DMS114 treated with DMSO at 0.1 percent for 48 hours (cell line): Measurements from ENCODE around the gene LRRC51.
A peak's percentile ranks its signal among the peaks of the same experiment; 100 is the strongest.

Source experiments
- DNase-seq: peaks from one replicate; lab custom pipeline; 2025; ENCODE audit not compliant: unreplicated experiment; lab: John Stamatoyannopoulos, UW

Gene LRRC51, protein sequence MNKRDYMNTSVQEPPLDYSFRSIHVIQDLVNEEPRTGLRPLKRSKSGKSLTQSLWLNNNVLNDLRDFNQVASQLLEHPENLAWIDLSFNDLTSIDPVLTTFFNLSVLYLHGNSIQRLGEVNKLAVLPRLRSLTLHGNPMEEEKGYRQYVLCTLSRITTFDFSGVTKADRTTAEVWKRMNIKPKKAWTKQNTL

DNA sequence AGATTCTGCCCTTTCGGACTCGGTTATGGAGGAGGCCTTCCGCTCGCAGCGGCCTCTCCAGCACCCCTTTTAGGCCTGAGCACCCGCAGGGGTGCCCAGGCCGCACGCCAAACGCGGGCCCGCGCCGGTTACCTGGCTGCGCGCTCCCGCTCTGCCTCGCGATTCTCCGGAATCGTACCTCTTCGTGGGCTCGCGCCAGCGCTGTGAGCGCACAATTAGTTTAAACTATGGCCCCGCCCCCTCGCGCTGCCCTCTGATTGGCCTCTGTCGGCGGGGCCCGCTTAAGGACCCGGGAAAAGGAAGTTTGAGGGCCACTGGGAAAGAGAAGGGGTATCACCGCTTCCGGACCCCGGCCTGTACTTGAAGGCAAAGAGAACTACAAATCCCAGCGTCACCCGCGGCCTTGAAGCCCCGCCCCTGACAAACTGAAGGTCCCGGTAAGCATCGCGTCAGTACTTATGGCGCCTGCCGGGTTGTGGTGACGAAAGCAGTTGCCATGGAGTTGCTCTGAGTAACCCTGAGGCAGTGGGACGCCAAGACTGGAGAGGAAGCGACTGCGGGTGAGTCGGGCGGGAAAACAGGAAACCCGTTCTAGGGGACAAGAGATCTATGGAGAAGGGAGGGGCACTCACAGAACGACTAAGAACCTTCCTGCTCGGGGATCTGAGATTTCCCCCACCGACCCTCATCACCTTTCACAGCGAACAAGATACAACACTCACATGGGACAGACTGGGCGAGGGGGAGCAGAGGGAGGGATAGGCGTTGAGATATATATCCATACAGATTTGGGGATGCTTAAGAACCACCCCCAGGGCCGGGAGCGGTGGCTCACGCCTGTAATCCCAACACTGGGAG, at the start of gene LRRC51, which contains the start of gene NUMA1:
LRRC51 (plus strand) TSS at position 525 of the 858 bp plus-strand sequence. CDS start 8,234 bp downstream, outside the sequence.
NUMA1 (minus strand) TSS at position 217 of the 858 bp plus-strand sequence. CDS start 44,599 bp downstream, outside the sequence.
- peak; percentile 94 for DNase-seq

GRCh38 chr11:72036687-72037086, 44.0 kb upstream of the LRRC51 start:
- DNase-seq, result no peak

GRCh38 chr11:72037554-72038311, 42.9 kb upstream of the LRRC51 start:
- no peak for DNase-seq

- DNase-seq, result no peak
Measured at GRCh38 chr11:72038491-72038890, 42.2 kb upstream of the LRRC51 start.

- DNase-seq, result no peak
Measured at GRCh38 chr11:72039031-72039855, 41.4 kb upstream of the LRRC51 start.

GRCh38 chr11:72039856-72040401, 40.7 kb upstream of the LRRC51 start:
- no peak for DNase-seq

- peak; percentile 48 for DNase-seq
Measured at GRCh38 chr11:72040491-72041363, 39.9 kb upstream of the LRRC51 start.

DNA sequence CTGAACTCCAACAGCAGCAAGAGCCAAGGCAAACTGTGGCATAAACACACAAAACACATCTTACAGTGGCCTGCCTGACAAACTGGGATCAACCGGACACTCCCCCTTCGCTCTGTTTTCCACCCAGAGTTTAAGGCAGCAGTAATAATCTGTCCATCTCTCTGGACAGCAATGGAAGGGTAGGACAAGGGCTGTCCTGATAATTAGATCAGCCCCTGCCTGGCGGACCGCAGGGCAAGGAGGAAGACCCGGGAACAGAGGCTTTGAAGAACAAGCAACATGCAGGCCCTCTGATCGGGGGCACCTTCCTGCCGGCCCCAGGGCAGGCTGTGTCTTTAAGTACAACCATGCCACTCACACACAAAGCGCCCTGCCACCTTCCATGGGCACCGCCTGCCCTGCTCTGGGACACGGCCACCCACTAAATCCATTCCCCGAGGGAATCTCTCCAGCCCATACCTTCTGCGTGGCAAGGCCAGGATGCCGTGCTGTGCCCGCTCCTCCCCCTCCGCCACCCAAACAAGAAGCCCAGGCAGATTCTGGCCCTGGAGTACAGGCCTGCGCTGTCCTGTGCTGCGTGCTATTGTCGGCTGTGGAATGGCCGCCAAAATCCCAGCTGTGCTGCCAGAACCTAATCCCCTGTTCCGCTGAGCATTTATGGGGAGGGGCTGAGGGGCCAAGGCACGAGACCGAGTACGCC, 39.1 kb upstream of the LRRC51 start:
- DNase-seq, result peak; percentile 14

GRCh38 chr11:72042064-72042745, 38.4 kb upstream of the LRRC51 start:
- DNase-seq, result no peak

DNA sequence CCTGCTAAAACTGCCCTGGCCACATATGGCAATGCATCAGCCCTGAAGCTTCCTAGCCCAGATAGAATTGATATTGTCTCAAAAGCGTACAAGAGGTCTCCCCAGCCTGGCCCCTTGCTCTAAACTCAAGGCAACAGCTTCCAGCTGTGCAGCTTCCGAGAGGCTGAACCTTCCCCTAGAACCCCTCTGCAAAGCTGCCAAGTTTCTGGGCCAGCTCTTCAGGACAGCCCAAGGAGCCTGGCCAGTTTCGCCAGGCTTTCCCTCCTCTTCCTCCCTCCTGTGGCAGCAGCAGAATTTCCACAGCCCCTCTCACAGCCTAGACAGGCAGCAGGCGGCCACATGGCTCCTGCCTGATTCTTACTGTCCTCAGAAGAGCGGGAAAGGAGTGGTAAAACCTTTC, 34.8 kb upstream of the LRRC51 start:
- no peak for DNase-seq

DNA sequence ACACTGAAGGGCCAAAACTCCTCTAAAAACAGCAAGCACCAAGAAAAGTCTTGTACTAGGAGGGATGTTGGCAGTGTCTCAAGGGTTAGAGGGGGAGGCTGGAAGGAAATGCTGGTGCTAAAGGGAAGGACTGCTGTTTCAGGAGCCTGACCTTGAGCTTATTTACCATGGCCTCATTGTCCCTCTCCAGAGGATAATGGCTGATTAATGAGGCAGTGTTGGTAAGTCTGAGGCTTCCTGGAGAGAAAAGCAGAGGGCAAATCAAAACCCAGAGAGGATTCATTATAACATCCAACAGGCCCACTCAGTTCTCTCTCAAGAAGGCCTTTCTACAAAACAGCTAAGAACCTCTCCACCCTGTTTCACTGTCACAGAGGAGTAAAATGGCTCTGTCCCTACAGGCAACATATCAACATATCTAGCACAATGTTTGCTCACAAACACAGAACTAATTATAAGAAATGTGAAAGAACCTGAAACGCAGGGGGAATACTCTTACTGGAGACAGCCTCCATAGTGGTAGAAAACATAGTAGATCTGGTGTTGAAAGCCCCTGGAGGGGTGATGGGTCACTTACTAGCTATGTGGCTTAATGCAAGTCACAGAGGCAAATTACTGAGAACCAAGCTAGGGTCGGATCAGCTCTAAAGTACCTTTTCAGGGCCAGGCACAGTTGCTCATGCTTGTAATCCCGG, 31.7 kb upstream of the LRRC51 start:
- DNase-seq, result no peak

DNA sequence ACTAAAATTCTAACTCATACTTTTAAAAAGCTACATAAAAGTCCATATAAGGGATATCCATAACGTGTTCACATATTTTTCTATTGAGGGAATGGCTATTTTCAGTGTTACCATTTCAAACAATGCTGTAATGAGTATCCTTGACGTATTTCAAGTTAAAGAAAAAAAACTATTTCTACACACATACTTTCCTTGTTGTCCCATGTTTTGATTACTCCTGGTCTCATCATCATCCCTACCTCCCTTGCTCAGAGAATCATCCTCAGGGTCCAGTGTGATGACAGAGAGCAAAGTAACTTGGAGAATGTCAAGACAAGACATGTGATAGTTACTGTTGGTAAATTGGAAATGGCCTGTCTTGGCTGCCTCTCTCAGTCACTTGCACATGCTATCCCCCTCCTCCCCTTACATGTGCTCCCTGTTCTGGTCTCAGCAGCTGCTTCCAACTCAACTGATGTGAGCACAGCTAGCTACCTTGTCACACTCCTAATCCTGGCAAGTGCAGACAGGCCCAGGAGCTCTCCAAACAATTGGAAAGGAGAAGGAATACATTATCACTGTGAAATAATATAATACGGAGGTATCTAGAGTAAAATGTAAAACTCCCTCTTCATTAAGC, 22.1 kb upstream of the LRRC51 start:
- no peak for DNase-seq

DNA sequence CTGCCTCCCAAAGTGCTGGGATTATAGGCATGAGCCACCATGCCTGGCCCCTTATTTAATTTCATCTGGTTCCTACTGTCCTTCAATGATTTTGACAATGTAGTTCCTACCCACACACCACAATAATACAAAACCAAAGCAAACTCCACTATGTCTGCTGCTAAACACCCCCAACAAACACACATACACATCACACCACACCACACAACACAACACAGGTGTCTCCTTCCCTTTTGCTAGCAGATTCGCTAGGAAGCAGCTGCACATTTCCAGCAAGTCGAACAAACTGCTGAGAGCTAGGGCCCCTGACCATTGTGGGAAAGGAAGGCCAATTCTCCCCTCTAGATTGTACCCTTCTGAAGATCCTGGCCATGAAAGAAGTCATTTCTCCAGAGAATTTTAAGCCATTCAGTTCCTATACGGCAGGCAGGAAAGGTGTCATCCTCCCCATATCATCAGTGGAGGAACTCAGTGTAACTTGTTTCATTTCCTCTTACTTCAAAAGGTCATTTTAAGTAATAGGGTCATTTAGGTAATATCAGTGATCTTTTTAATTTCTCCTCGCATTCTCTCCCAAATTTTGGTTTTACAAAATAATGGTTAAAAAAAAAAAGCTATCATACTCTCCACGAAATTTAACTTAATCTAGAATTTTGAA, 18.8 kb upstream of the LRRC51 start:
- DNase-seq, result no peak

GRCh38 chr11:72066855-72067254, 13.8 kb upstream of the LRRC51 start:
- DNase-seq, result no peak

DNA sequence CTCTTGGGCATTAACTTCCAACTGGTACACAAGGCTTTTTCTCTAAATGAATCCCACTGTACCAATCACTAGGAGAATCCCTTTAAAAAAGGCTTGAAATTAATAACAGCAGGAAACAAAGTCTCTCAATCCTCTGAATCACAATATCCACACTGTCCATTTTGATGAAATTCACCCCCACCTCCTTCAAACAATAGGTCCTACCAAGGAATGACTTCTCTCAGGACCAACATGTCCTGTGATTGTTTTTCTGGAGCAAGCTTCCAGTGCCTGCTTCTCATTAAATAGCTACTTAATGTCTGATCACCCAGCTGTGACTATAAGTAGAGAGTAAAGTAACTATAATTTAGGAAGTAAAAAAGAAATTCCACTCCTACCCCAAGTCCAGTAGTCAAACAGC, 13.4 kb upstream of the LRRC51 start:
- no peak for DNase-seq

- DNase-seq, result no peak
Measured at GRCh38 chr11:72067676-72068075, 13.0 kb upstream of the LRRC51 start.

DNA sequence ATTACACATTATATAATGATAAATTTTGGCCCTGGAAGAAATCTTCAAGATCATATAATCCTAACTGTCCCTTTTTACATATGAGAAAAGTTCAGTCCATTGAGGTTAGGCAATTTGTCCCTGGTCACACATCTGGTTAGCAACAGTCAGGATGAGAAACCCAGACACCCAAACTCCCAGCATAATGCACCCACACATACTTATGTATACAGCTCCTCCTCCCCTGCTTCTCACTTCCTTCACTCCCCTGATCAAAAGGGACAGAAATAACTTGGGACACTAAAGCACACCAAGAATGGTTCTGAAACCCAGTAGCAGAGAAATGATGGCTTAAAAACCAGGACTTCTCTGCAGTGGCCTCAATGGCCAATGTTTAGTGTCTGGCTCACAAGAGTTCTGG, 11.4 kb upstream of the LRRC51 start:
- no peak for DNase-seq
